IMR-90 (cell line): ENCODE results near the gene ALKAL2. TPM values are rescaled to one million over a fixed set of nuclear protein-coding genes. Genes with fewer than 3 reads are reported as not detected.

Source experiments
- ATAC-seq: fragments of 200-7000 bp; cut with Tn5 transposase; 2 replicates; pipeline ENCODE4 v1.9.1; 2020; ENCODE audit warnings: low read depth, mild to moderate bottlenecking, moderate library complexity
- BruUV-seq: library from RNA; stranded (reverse); fragments of 400-500 nt; replicated peaks from 2 replicates; lab custom pipeline; 2021; lab: Mats Ljungman, UMichigan
- CTCF ChIA-PET: fragments of 300-600 bp; formaldehyde crosslinking; extraction: SDS; loops from one replicate; lab custom pipeline; 2021; ENCODE audit warnings: antibody characterized with exemption; lab: Yijun Ruan, JAX
- POLR2A ChIA-PET: fragments of 300-600 bp; sonication (Branson Sonifier 250); formaldehyde crosslinking; loops from one replicate; lab custom pipeline; 2022; ENCODE audit warnings: antibody characterized with exemption; ENCODE audit not compliant: unreplicated experiment; lab: Charles Lee
- DNase-seq: peaks from one replicate; pipeline ENCODE4 v3.0.0; 2013
- H2AFZ ChIP-seq: replicated peaks from 2 replicates; pipeline ENCODE3; 2013; ENCODE audit warnings: low read length, mild to moderate bottlenecking; ENCODE audit not compliant: poor library complexity
- H2AK5ac ChIP-seq: 2 replicates; pipeline ENCODE4 v1.6.1; 2013; ENCODE audit warnings: low read depth, low read length, inconsistent platforms
- H2AK9ac ChIP-seq: replicated peaks from 2 replicates; pipeline ENCODE3; 2013; ENCODE audit warnings: mild to moderate bottlenecking, low read depth, low read length, moderate library complexity; ENCODE audit not compliant: poor library complexity
- H2BK120ac ChIP-seq: 2 replicates; pipeline ENCODE4 v1.6.1; 2013; ENCODE audit warnings: low read depth, low read length, inconsistent platforms
- H2BK15ac ChIP-seq: 3 replicates; pipeline ENCODE4 v1.6.1; 2013; ENCODE audit warnings: low read depth, low read length, inconsistent platforms
- H2BK20ac ChIP-seq: 2 replicates; pipeline ENCODE4 v1.6.1; 2013; ENCODE audit warnings: low read depth, mild to moderate bottlenecking, inconsistent platforms, low read length, moderate library complexity
- H2BK5ac ChIP-seq: 2 replicates; pipeline ENCODE4 v1.6.1; 2013; ENCODE audit warnings: mild to moderate bottlenecking, low read depth, low read length, inconsistent platforms; ENCODE audit not compliant: poor library complexity, severe bottlenecking
- H3K14ac ChIP-seq: replicated peaks from 2 replicates; pipeline ENCODE4 v1.6.1; 2013; ENCODE audit warnings: low read depth, low read length, inconsistent platforms
- H3K18ac ChIP-seq: 2 replicates; pipeline ENCODE4 v1.6.1; 2013; ENCODE audit warnings: low read depth, low read length, control low read depth
- H3K23ac ChIP-seq: 2 replicates; pipeline ENCODE4 v1.6.1; 2013; ENCODE audit warnings: low read depth, low read length, inconsistent platforms
- H3K27ac ChIP-seq: 2 replicates; pipeline ENCODE4 v1.5.1; 2013; ENCODE audit warnings: mild to moderate bottlenecking, control low read depth, low read length; ENCODE audit not compliant: insufficient read depth
- H3K27me3 ChIP-seq: 2 replicates; pipeline ENCODE4 v1.6.1; 2013; ENCODE audit warnings: low read length; ENCODE audit not compliant: control insufficient read depth, insufficient read depth
- H3K36me3 ChIP-seq: 2 replicates; pipeline ENCODE4 v1.6.1; 2013; ENCODE audit warnings: low read length, mixed read lengths; ENCODE audit not compliant: control insufficient read depth, insufficient read depth
- H3K4ac ChIP-seq: 2 replicates; pipeline ENCODE4 v1.6.1; 2013; ENCODE audit warnings: low read depth, low read length, inconsistent platforms
- H3K4me1 ChIP-seq: 2 replicates; pipeline ENCODE4 v1.6.1; 2013; ENCODE audit warnings: low read length, mixed read lengths; ENCODE audit not compliant: control insufficient read depth, insufficient read depth
- H3K4me2 ChIP-seq: 2 replicates; pipeline ENCODE4 v1.6.1; 2013; ENCODE audit warnings: low read depth, mild to moderate bottlenecking, control low read depth, low read length, moderate library complexity
- H3K4me3 ChIP-seq: 2 replicates; pipeline ENCODE4 v1.5.1; 2013; ENCODE audit warnings: low read depth, mild to moderate bottlenecking, control low read depth, low read length, moderate library complexity; ENCODE audit not compliant: insufficient read depth
- H3K56ac ChIP-seq: 2 replicates; pipeline ENCODE4 v1.6.1; 2013; ENCODE audit warnings: low read length, inconsistent platforms; ENCODE audit not compliant: insufficient read depth; ENCODE audit errors: extremely low read depth
- H3K79me1 ChIP-seq, 2 experiments: 2 replicates each; pipeline ENCODE4 v1.6.1; 2013; ENCODE audit warnings: low read length in 2 of 2, inconsistent platforms in 1 of 2, low read depth in 1 of 2
- H3K9ac ChIP-seq: 2 replicates; pipeline ENCODE4 v1.6.1; 2013; ENCODE audit warnings: low read depth, low read length, control low read depth
- H3K9me1 ChIP-seq: 2 replicates; pipeline ENCODE4 v1.6.1; 2013; ENCODE audit warnings: low read length, inconsistent platforms; ENCODE audit not compliant: insufficient read depth
- H3K9me3 ChIP-seq: 2 replicates; pipeline ENCODE4 v1.6.1; 2013; ENCODE audit warnings: low read length; ENCODE audit not compliant: control insufficient read depth, insufficient read depth
- H4K20me1 ChIP-seq: 2 replicates; pipeline ENCODE4 v1.6.1; 2013; ENCODE audit warnings: low read length, inconsistent platforms; ENCODE audit not compliant: insufficient read depth
- H4K5ac ChIP-seq: 2 replicates; pipeline ENCODE4 v1.6.1; 2013; ENCODE audit warnings: mild to moderate bottlenecking, low read depth, low read length, control low read depth
- H4K8ac ChIP-seq, 2 experiments: 2 replicates each; pipeline ENCODE4 v1.6.1; 2013; ENCODE audit warnings: low read depth in 2 of 2, low read length in 2 of 2, control low read depth in 1 of 2, inconsistent platforms in 1 of 2
- H4K91ac ChIP-seq: 2 replicates; pipeline ENCODE4 v1.6.1; 2013; ENCODE audit warnings: low read depth, low read length, inconsistent platforms; ENCODE audit not compliant: insufficient read depth
- BHLHE40 ChIP-seq: fragments of 150-350 bp; IDR thresholded peaks from 2 replicates; pipeline ENCODE4 v1.6.1; 2016; ENCODE audit warnings: mild to moderate bottlenecking, low read depth, low read length
- CEBPB ChIP-seq: IDR thresholded peaks from 2 replicates; pipeline ENCODE4 v1.6.1; 2012; ENCODE audit warnings: low read depth, low read length, improper control_type of control experiment
- CHD1 ChIP-seq: IDR thresholded peaks from 2 replicates; pipeline ENCODE4 v1.6.1; 2012; ENCODE audit warnings: low read depth, low read length, improper control_type of control experiment
- FOS ChIP-seq: fragments of 150-350 bp; IDR thresholded peaks from 2 replicates; pipeline ENCODE4 v1.6.1; 2016; ENCODE audit warnings: low read depth, low read length
- MAFK ChIP-seq: IDR thresholded peaks from 2 replicates; pipeline ENCODE4 v1.6.1; 2012; ENCODE audit warnings: low read depth, low read length, improper control_type of control experiment
- MAZ ChIP-seq: IDR thresholded peaks from 2 replicates; pipeline ENCODE4 v1.6.1; 2012; ENCODE audit warnings: low read depth, mild to moderate bottlenecking, low read length, improper control_type of control experiment, moderate library complexity, borderline replicate concordance
- MXI1 ChIP-seq: IDR thresholded peaks from 2 replicates; pipeline ENCODE4 v1.6.1; 2012; ENCODE audit warnings: low read depth, mild to moderate bottlenecking, low read length, moderate library complexity, borderline replicate concordance
- NFE2L2 ChIP-seq: fragments of 150-350 bp; IDR thresholded peaks from 2 replicates; pipeline ENCODE4 v1.6.1; 2016; ENCODE audit warnings: low read depth, mild to moderate bottlenecking, low read length
- POLR2A ChIP-seq: IDR thresholded peaks from 2 replicates; pipeline ENCODE4 v1.6.1; 2012; ENCODE audit warnings: mild to moderate bottlenecking, low read depth, low read length
- RAD21 ChIP-seq: IDR thresholded peaks from 2 replicates; pipeline ENCODE4 v1.6.1; 2012; ENCODE audit warnings: low read length, improper control_type of control experiment
- RCOR1 ChIP-seq: IDR thresholded peaks from 2 replicates; pipeline ENCODE4 v1.6.1; 2012; ENCODE audit warnings: mild to moderate bottlenecking, low read length, improper control_type of control experiment; ENCODE audit not compliant: insufficient replicate concordance
- RFX5 ChIP-seq: IDR thresholded peaks from 2 replicates; pipeline ENCODE4 v1.8.0; 2012; ENCODE audit warnings: low read depth, mild to moderate bottlenecking, low read length, moderate library complexity
- SMC3 ChIP-seq: fragments of 150-350 bp; IDR thresholded peaks from 2 replicates; pipeline ENCODE4 v1.6.1; 2016; ENCODE audit warnings: low read depth, mild to moderate bottlenecking, antibody characterized with exemption, low read length, moderate library complexity
- WGBS, 2 experiments: methylation state at CpG; one replicate each; pipeline versions ENCODE4 v1.1.5 to v1.1.7; 2013; ENCODE audit warnings: missing lambda C conversion rate in 2 of 2; ENCODE audit not compliant: insufficient read length in 1 of 2; ENCODE audit errors: extremely low coverage in 2 of 2; 5-methylcytosine and 5-hydroxymethylcytosine counted together
- dilution Hi-C: fragments of 300-500 bp; cut with HindIII; formaldehyde crosslinking; loops from one replicate; pipeline ENCODE4 v1.14.3; 2018; ENCODE audit warnings: low sequenced_read_pairs; ENCODE audit not compliant: unreplicated experiment
- in situ Hi-C: fragments of 300-500 bp; cut with MboI; formaldehyde crosslinking; loops from 3 replicates; pipeline ENCODE4 v1.14.3; 2019; ENCODE audit warnings: low sequenced_read_pairs, inconsistent platforms, mixed read lengths
- intact Hi-C: fragments of 100-400 bp; cut with micrococcal nuclease; formaldehyde crosslinking; loops from 2 replicates; pipeline ENCODE4 v1.10.0; 2022
- polyA plus RNA-seq, 3 experiments: library from polyadenylated mRNA; depleted of rRNA; stranded (reverse); fragments of >200 nt; gene quantifications; 2 replicates each; pipeline ENCODE4 v1.2.3, GENCODE V29; 2012; ENCODE audit warnings: low replicate concordance in 1 of 3
- total RNA-seq: library from RNA; depleted of rRNA; stranded (reverse); fragments of >200 nt; gene quantifications from 2 replicates; pipeline ENCODE4 v1.2.3, GENCODE V29; 2012
- TF ChIP-seq, protein P1 (sequence below): fragments of 150-350 bp; IDR thresholded peaks from 2 replicates; pipeline ENCODE4 v1.6.1; 2016; ENCODE audit warnings: low read depth, mild to moderate bottlenecking, low read length, moderate library complexity, borderline replicate concordance
- TF ChIP-seq, protein P2 (sequence below): conservative IDR thresholded peaks from 2 replicates; pipeline ENCODE4 v1.5.1; 2012; ENCODE audit warnings: mild to moderate bottlenecking, low read depth, low read length, improper control_type of control experiment
- TF ChIP-seq, protein P3 (sequence below): fragments of 150-350 bp; IDR thresholded peaks from 2 replicates; pipeline ENCODE4 v1.6.1; 2017; ENCODE audit warnings: mild to moderate bottlenecking, antibody characterized with exemption, low read length, low read depth

The ALKAL2 gene
- total and polyA plus RNA-seq, 2 of the 4 experiments (the other 2 are of a cell fraction) = not detected

GRCh38 chr2:262117-262516 lies 25.8 kb downstream of the ALKAL2 start:
- Histone ChIP-seq H3K4ac (no peak overlapping the region), H3K36me3 (no peaks in the 10 kb centered on the region; the same call in 1 of the 2 replicates), H3K79me1 (peaks cover 15 to 31% of the 10 kb centered on the region in 2 experiments), H2AFZ (no peak overlapping the region), H3K4me1 (peaks cover 12% of the 10 kb centered on the region), H4K20me1 (peaks cover 8% of the 10 kb centered on the region; the same call in 1 of the 2 replicates), H4K8ac (no peak overlapping the region), H2AK5ac (no peak overlapping the region), H3K4me3 (no peak overlapping the region), H3K27me3 (no peaks in the 10 kb centered on the region), H2BK120ac (no peak overlapping the region), H3K9ac (no peak overlapping the region), H3K9me3 (no peaks in the 10 kb centered on the region), H3K18ac (no peak overlapping the region), H2AK9ac (no peak overlapping the region), H3K27ac (no peak overlapping the region), H2BK20ac (no peak overlapping the region), H3K9me1 (peaks cover 3% of the 10 kb centered on the region), H3K4me2 (no peak overlapping the region), H2BK15ac (no peak overlapping the region), H4K5ac (no peak overlapping the region), H3K23ac (no peak overlapping the region), H3K56ac (no peak overlapping the region), H2BK5ac (no peak overlapping the region), H3K14ac (no peak overlapping the region), H4K91ac (no peak overlapping the region)
- dilution Hi-C loops = no loop called here
- ChIA-PET CTCF (interaction anchor here (0.6 to 1.0 kb wide), 2 partner anchors 12 to 89 kb away, joined by 3 to 7 read pairs; no protein-coding TSS in a partner anchor), POLR2A (no interaction called here)
- intact Hi-C loops = loop anchor here (5.0 kb wide), 1 partner anchor 415 kb away; the partner anchor contains the start of gene TMEM18
- TF ChIP-seq MAZ (no peak), MAFK (no peak), BHLHE40 (no peak), NFE2L2 (no peak), MXI1 (no peak), FOS (no peak), RFX5 (no peak), POLR2A (no peak), CEBPB (no peak), CHD1 (no peak), RAD21 (no peak), RCOR1 (no peak), SMC3 (no peak)
- TF ChIP-seq, protein P1, sequence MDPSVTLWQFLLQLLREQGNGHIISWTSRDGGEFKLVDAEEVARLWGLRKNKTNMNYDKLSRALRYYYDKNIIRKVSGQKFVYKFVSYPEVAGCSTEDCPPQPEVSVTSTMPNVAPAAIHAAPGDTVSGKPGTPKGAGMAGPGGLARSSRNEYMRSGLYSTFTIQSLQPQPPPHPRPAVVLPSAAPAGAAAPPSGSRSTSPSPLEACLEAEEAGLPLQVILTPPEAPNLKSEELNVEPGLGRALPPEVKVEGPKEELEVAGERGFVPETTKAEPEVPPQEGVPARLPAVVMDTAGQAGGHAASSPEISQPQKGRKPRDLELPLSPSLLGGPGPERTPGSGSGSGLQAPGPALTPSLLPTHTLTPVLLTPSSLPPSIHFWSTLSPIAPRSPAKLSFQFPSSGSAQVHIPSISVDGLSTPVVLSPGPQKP = no peak
- TF ChIP-seq, protein P2, sequence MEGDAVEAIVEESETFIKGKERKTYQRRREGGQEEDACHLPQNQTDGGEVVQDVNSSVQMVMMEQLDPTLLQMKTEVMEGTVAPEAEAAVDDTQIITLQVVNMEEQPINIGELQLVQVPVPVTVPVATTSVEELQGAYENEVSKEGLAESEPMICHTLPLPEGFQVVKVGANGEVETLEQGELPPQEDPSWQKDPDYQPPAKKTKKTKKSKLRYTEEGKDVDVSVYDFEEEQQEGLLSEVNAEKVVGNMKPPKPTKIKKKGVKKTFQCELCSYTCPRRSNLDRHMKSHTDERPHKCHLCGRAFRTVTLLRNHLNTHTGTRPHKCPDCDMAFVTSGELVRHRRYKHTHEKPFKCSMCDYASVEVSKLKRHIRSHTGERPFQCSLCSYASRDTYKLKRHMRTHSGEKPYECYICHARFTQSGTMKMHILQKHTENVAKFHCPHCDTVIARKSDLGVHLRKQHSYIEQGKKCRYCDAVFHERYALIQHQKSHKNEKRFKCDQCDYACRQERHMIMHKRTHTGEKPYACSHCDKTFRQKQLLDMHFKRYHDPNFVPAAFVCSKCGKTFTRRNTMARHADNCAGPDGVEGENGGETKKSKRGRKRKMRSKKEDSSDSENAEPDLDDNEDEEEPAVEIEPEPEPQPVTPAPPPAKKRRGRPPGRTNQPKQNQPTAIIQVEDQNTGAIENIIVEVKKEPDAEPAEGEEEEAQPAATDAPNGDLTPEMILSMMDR = no peak
- TF ChIP-seq, protein P3, sequence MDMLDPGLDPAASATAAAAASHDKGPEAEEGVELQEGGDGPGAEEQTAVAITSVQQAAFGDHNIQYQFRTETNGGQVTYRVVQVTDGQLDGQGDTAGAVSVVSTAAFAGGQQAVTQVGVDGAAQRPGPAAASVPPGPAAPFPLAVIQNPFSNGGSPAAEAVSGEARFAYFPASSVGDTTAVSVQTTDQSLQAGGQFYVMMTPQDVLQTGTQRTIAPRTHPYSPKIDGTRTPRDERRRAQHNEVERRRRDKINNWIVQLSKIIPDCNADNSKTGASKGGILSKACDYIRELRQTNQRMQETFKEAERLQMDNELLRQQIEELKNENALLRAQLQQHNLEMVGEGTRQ = no peak
- in situ Hi-C loops = no loop called here
- no CpG with 5 or more reads among the region's 3 CpGs for WGBS, 2 experiments
- DNase-seq (no peak), ATAC-seq (no peak)
- no TSS peak for BruUV-seq
